EH (cell line): Measurements from ENCODE around the gene ANAPC2.

Experiments used
- DNase-seq: peaks from one replicate; pipeline ENCODE4 v3.0.0-alpha.2; 2015; ENCODE audit warnings: low read depth

ANAPC2 gene, protein sequence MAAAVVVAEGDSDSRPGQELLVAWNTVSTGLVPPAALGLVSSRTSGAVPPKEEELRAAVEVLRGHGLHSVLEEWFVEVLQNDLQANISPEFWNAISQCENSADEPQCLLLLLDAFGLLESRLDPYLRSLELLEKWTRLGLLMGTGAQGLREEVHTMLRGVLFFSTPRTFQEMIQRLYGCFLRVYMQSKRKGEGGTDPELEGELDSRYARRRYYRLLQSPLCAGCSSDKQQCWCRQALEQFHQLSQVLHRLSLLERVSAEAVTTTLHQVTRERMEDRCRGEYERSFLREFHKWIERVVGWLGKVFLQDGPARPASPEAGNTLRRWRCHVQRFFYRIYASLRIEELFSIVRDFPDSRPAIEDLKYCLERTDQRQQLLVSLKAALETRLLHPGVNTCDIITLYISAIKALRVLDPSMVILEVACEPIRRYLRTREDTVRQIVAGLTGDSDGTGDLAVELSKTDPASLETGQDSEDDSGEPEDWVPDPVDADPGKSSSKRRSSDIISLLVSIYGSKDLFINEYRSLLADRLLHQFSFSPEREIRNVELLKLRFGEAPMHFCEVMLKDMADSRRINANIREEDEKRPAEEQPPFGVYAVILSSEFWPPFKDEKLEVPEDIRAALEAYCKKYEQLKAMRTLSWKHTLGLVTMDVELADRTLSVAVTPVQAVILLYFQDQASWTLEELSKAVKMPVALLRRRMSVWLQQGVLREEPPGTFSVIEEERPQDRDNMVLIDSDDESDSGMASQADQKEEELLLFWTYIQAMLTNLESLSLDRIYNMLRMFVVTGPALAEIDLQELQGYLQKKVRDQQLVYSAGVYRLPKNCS

DNA sequence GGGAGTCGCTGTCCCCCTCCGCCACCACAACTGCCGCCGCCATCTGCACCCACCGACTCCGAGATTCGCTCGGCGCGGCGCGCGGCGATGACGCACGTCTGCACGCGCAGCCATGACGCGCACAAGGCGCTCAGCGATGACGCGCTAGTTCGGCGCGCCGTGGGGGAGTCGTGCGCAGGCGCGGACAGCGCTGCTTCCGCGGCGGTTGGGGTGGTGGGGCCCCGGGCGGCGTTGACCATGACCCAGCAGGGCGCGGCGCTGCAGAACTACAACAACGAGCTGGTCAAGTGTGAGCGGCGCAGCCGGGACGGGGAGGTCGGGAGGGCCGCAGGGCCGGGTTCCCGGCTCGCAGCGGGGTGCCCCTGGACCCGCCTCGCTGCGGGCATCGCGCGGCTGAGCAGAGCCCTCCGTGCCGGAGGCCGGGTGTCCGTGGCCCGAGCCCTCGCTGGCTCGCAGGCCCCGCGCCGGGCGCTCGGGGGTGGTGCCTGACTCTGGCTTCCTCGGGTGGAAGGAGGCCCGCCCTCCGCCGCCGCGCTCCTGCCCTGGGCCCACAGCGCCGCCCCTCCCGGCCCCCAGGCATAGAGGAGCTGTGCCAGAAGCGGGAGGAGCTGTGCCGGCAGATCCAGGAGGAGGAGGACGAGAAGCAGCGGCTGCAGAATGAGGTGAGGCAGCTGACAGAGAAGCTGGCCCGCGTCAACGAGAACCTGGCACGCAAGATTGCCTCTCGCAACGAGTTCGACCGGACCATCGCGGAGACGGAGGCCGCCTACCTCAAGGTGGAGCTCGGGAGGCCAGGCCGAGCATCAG lies at the start of gene ANAPC2, which contains the start of gene SSNA1:
TSS of gene ANAPC2 (minus strand) at position 71 of the 807 bp plus-strand sequence. CDS start at position 43, 28 bp downstream.
TSS of gene SSNA1 (plus strand) at position 187 of the 807 bp plus-strand sequence. CDS start at position 238, 51 bp downstream.
- DNase-seq = peak; percentile 90

DNA sequence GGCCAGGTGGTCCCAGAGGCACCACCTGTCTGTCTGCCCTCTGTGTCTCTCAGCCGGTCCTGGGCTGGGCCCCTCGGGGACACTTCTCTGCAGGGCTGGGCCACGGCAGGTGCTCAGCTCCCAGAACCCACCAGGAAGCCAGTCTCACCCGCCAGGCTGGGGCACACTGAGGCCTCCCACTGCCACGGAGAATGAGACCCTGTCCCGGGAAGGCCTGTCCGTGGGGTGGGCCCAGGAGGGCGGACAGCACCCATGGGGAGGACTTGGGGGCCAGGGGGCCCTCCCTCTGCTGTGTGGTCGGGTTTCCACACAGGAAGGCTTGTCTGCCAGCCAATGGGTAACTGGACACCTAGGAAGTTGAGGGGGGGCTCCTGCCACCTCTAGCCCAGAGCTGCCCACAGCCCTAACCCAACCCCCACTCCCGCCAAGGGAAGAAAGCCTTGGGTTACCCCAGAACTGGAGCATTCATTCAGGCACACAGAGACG lies 48.6 kb upstream of the ANAPC2 start:
- DNase-seq = no peak

DNA sequence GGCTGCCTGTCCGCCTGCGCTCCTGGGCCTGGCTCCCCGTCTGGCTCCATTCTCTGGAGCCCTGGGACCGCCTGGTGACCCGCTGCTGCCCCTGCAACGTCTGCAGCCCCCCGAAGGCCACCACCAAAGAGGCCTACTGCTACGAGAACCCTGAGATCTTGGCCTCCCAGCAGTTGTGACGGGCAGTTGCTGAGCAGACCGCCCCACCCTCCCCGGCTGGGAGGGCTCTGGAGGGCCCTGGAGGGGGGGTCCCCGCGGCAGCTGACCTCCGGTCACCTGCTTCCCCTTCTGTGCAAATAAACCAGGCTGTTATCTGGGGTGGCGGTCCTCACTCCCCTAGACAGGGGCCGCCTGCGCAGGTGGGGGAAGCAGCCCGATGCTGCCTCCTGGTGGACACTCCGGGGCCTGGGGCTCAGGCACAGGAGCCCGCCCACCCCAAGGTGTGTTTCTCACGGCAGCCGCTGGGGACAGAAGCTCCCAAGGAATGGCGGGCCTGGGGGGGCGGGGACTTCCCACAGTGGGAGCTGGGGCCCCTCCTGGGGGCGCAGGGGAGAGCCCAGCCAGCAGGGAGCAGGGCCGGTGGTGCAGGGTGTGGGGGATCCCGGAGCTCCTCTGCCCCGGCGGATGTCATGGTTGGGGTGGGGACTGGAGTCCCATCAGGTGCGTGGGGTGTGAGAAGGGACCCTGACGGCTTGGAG lies 48.0 kb upstream of the ANAPC2 start:
- DNase-seq = peak; percentile 77

DNA sequence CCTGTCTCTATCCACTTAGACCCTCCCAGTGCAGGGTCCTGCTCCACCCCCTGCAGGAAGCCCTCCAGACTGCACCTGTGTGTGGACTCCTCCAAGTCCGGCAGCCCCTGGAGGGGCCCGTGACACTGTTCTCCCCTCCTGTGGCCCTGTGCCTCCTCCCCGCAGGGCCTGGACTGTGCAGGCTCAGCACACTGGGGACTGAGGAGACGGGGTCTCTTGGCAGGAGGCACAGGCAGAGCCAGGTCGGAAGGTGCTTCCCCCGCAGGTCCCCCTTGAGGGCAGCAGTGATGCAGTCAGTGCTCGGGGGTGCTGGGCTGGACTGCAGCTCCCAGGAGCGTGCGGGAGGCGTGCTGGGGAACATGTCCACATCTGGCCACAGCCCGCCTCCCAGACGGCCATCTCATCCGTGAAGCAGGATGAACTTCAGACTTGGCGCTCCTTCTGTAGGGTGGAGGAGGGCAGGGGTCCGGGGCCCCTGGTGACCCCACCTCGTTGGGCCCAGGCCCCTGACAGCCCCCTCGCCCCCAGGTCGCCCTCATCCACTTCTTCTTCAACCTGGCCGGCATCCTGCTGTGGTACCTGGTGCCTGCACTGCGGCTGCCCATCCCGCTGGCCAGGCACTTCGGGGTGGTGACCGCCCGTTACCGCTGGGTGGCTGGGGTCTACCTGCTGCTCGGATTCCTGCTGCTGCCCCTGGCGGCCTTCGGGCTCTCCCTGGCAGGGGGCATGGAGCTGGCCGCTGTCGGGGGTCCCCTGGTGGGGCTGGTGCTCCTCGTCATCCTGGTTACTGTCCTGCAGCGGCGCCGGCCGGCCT lies 47.3 kb upstream of the ANAPC2 start:
- DNase-seq = no peak

DNA sequence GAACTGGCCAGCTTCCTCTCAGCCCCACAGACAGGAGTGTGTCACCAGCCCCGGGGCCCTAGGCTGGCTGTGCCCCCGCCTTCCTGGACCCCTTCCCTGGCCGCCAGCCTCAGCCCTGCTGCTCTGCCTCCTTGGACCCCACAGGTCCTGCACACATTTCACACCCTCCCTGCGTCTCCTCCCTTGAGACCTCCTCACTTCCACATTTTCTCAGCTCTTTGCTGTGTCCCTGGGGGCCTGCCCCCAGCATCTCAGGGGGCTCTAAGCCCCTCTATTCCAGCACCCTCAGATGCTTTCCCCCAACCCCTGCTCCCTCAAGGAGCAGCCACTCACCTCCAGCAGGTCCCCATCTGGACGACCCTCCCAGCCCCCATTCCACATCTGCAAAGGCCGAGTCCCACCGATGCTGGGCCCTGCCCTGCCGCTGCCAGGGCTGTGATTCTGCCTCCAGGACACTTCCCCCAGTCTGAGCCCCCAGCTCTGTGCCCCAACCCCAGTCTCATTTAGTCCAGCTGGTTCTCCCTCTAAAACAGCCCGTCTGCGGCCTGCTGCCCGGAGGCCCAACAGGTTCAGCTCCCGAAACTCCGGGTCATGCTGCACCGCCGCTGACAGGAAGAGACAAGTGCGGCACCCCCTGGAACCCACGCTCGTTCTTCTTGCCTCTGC lies 46.5 kb upstream of the ANAPC2 start:
- no peak for DNase-seq

DNA sequence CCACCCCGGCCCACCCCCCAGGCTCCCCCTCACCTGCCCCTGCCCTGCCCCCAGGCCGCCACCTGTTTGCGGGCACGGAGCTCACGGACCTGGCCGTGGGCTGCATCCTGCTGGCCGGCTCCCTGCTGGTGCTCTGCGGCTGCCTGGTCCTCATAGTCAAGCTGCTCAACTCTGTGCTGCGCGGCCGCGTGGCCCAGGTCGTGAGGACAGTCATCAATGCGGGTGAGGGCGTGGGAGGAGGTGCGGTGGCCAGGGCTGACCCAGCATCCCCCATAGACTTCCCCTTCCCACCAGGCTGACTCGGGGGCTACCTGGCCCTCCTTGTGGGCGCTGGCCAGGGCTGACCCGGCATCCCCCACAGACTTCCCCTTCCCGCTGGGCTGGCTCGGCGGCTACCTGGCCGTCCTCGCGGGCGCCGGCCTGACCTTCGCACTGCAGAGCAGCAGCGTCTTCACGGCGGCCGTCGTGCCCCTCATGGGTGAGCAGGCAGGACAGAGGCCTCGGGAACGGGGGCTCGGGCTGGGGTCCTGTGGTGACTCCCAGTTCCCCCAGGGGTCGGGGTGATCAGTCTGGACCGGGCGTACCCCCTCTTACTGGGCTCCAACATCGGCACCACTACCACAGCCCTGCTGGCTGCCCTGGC lies 45.8 kb upstream of the ANAPC2 start:
- DNase-seq = no peak

DNA sequence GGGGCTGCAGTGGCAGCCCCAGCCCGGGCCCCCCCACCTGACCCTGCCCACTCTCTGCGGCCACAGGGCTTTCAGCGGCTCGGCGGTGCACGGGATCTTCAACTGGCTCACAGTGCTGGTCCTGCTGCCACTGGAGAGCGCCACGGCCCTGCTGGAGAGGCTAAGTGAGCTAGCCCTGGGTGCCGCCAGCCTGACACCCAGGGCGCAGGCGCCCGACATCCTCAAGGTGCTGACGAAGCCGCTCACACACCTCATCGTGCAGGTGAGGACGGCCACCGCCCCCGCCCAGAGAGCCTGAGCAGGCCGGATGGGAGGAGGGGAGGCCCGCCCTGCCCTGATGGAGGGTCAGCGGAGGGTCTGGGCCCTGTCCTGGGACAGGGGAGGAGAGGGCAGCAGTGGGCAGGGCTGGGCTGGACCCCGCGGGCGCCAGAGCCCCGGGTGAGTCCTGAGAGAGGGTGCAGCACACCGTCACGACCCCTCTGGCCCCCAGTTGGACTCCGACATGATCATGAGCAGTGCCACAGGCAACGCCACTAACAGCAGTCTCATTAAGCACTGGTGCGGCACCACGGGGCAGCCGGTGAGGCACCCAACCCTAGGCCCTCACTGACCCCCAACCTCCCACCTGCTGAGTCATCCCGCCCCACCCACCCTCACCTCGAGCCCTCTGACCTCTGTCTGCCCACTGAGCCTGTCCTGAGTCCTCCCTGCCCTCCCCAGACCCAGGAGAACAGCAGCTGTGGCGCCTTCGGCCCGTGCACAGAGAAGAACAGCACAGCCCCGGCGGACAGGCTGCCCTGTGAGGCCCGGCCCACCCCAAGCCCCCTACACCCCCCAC lies 45.0 kb upstream of the ANAPC2 start:
- no peak for DNase-seq

DNA sequence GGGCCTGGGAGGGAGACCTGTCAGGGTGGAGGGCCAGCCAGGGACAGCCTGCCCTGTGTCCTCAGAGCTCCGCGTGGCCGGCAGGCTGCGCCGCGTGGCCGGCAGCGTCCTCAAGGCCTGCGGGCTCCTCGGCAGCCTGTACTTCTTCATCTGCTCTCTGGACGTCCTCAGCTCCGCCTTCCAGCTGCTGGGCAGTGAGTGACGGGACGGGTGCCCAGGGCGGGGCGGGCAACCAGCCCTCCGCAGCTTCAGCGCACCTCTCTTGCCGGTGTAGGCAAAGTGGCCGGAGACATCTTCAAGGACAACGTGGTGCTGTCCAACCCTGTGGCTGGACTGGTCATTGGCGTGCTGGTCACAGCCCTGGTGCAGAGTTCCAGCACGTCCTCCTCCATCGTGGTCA lies 44.1 kb upstream of the ANAPC2 start:
- DNase-seq = no peak

DNA sequence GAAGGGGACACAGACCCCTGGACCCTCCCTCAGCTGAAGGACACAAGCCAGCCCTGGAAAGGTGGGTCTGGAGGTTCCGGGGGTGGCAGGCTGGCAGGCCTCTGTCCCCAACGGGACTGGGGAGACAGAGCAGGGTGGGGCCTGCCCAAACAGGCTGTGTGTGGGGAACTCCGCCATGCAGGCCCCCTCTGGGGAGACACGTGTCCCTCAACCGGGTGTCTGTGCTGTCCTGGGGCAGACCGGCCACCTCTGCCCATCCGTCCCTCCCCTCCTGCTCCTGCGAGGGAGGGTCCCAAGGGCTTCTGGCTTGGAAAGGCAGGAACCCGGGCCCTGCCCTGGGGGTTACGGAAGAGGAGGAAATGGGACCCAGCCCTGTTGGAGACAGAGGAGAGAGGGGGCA lies 43.7 kb upstream of the ANAPC2 start:
- DNase-seq = no peak

DNA sequence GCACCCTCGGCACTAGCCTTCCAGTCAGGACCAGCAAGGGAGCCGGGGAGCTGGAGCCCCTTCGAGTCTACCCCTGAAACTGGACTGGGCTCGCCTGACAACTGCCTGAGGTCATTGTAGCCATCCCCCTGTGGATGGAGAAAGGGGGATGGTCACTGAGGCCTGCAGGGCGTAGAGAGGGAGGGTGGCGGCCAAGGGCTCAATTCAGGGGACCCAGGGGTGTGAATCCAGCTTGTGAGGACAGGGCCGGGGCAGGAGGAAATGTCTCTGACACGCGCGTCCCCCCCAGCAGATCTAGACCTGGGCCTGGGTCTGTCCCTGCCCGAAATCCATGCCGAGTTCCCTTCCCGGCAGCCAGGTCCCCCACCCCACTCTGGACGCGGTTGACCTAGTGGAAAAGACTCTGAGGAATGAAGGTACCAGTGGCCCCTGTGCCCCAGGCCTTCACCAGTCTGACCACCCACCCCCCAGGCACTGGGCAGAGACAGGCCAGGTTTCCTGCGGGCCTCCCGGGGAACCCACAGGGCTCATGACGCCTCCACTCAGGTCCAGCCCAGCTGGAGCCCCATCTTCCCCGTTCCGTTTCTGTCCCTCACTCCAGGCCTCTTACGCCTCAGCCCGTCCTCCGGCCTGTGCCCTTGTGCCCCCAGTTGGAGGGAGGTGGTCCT lies 43.1 kb upstream of the ANAPC2 start:
- DNase-seq = no peak

DNA sequence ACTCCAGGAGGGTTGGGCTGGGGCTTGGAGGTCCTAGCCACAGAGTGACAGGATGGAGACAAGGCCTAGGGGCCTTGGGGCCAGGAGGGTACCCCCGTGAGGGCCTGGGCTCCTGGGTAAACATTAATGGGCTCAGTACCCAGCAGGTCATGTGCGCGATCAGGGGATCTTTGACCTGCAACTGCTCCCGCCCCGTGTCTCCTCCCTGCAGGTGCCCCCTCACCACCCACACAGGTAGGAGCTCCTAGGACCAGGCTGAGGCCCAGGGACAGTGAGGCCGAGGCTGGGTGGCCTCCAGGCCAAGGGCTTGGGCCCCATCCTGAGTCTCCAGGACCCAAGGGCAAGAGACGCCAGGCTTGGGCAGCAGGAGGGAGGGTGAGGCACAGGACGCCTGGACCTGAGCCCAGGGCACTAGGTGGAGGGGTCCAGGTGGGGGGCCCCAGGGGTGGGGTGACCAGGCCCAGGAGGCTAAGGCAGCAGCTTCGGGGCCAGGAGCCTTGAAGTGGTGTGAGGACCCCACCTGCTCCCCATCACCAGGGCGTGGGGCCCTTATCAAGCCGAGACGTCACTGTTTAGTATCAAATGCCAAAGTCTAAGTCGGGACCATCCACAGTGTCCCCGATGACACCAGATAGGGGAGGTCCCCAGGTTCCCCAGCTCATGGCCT lies 42.5 kb upstream of the ANAPC2 start, which contains the start of gene SLC34A3:
TSS of gene SLC34A3 (plus strand) at position 197 of the 667 bp plus-strand sequence. CDS start 802 bp downstream, outside the sequence.
- DNase-seq = no peak

DNA sequence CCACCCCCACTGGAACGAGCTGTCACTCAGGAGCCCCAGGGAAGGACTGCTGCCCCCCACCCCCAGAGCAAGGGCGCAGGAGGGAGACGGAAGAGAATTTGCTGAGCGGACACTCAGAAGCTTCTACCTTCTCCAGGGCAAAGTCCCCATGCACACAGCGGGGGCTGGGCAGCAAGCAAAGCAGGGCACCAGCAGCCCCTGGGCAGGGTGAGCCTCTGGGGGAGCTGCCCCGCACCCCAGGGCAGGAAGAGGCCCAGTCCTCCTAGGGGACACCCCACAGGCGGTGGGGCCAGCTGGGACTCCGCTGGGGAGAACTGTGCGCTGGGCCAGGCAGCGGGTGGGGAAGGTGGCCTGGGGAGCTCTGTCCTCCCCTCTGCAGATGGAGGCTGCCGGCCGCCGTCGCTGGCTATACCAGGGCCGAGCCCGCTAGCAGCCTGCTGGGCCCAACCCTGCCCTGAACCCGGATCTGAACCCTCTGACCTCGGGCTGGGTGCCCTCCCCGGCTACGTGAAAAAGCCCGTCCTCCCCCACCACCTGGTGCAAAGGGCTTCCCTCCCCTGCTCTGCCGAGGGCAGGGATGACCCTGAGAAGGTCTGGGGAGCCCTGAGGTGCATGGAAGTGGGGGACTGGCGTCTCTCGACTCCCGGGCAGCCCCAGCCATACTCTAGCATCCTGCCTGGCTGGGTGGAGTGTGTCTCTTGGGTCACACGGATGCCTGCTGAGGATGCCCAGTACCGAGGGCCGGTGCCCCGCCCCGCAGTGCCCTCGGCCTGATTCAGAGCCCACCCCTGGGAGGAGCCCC lies 41.7 kb upstream of the ANAPC2 start:
- no peak for DNase-seq

DNA sequence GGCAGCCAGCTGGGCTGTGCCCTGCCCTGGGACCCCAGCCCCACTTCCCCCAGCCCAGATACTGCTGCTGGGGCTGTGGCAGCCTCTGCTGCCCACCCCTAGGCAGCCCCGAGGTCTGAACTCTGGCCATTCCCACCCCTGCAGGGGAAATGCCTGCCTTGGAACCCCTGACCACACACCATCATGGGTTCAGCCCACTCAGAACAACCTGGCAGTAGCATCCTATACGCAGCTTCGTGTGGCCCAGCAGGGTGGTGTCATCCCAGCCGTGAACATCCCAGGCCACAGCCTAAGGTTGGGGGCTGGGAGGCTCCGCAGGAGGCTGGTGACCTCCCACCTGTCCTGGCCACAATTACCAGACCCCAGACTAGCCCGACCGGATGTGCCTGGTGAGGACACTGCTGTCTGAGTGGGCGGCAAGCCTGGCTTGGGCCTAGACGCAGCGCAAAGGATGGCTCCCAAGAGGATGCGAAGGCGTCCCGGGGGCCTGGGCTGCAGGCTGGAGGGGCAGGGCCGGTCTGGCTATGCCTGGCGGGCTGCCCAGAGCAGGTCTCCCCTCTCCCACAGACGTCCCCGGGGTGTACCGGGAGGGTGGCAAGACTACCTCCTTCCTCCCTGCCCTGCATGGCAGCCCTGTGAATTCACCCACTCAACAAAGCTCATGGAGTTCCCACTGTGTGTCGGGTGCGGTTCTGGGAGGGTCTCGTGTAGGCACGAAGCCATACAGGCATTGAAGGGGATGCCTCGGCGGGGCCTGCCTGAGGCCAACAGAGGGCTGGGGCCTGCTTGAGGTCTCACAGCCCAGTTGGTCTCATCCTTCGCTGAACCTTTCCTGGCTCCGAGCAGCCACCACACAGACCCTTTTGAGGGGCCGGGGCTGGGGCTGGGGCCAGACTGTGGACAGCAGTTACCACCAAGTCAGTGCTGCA lies 40.9 kb upstream of the ANAPC2 start:
- DNase-seq = no peak

DNA sequence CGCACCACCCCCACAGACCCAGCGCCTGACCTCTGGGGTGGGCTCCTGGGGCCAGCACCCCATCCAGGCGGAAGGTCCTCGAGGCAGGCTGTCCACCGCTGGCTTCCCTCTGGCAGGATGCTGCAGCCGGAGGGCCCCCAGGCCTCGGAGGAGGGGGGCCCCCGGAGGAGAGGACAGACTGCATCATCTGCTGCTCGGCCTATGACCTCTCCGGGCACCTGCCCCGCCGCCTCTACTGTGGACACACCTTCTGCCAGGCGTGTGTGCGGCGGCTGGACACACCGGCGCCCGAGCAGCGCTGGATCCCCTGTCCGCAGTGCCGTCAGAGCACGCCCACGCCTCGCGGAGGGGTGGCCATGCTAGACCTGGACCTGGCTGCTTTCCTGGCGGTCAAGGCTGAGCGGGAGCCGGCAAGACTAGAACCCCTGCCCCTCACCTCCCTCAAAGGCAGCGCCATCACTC lies 40.2 kb upstream of the ANAPC2 start:
- no peak for DNase-seq

DNA sequence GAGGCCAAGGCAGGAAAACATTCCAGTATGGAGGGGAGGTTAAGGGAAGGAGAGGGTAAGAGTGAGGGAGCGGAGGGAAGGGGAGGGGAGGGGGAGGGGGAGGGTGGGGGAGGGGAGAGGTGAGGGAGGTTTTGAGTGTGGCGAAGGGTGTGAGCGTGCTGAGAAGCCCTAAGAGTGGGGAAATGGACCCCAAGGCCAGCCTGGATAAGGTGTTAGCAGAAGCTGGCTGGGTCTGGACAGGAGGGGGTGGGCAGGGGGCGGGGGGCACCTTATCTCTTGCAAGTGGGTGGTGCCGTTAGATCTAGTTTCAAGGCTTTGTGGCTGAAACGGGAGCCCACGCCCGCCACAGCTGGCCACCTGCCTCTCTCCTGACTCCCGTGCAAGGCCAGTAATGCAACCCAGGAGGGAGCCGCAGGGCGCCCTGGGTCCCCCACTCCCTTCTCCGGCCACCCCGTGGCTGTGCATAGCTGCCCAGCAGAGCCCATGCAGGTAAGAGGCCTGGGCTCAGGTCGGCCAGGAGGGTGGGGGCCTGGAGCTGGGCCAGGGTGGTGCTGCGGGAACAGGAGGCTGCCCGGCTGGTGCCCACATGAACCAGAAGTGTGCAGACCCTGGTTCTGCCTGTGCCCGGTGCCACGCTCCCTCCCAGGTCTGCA lies 39.6 kb upstream of the ANAPC2 start:
- no peak for DNase-seq
